Lower leg skin (tissue), 3 donors: ENCODE results near the gene ARIH2.

Experiments used
- POLR2A ChIP-seq, 2 donors: fragments of 450-650 bp; IDR thresholded peaks; one replicate each; pipeline ENCODE4 v1.6.1; 2016 to 2017; ENCODE audit warnings: antibody characterized with exemption in 2 of 2, mild to moderate bottlenecking in 1 of 2, moderate library complexity in 1 of 2
- TF ChIP-seq, protein P1 (sequence below), 3 donors: fragments of 450-650 bp; IDR thresholded peaks; one replicate each; pipeline ENCODE4 v1.5.1; 2016; ENCODE audit warnings: antibody characterized with exemption in 3 of 3, mild to moderate bottlenecking in 3 of 3, moderate library complexity in 2 of 3

DNA sequence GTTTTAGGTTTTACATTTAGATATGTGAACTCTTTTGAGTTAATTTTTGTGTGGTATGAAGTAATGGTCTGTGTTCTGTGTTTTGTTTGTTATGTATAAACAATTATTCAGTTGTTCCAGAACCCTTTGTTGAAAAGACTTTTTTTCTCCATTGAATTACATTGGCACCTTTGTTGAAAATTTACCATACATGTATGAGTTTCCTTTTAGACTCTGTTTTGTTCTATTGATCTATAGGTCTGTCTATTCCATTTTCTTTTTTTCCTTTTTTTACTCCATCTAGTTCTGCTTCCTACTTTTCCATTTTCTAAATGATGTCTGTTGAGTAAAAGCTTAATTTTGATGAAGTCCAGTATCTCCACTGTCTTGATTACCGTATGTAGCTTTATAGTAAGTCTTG is 31.4 kb downstream of the ARIH2 start:
- TF ChIP-seq, protein P1, sequence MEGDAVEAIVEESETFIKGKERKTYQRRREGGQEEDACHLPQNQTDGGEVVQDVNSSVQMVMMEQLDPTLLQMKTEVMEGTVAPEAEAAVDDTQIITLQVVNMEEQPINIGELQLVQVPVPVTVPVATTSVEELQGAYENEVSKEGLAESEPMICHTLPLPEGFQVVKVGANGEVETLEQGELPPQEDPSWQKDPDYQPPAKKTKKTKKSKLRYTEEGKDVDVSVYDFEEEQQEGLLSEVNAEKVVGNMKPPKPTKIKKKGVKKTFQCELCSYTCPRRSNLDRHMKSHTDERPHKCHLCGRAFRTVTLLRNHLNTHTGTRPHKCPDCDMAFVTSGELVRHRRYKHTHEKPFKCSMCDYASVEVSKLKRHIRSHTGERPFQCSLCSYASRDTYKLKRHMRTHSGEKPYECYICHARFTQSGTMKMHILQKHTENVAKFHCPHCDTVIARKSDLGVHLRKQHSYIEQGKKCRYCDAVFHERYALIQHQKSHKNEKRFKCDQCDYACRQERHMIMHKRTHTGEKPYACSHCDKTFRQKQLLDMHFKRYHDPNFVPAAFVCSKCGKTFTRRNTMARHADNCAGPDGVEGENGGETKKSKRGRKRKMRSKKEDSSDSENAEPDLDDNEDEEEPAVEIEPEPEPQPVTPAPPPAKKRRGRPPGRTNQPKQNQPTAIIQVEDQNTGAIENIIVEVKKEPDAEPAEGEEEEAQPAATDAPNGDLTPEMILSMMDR (IDR thresholded peaks at IDR 0.05): no peak
- TF ChIP-seq POLR2A (IDR thresholded peaks at IDR 0.05): no peak
